Esophagus muscularis mucosa (tissue), 4 donors: Measurements from ENCODE around the gene DLGAP4.

Source experiments
- EP300 ChIP-seq: sonication (generic); formaldehyde crosslinking; IDR thresholded peaks from one replicate; pipeline ENCODE4 v1.6.1; 2017; ENCODE audit warnings: antibody characterized with exemption
- POLR2A ChIP-seq: fragments of 450-650 bp; IDR thresholded peaks from one replicate; pipeline ENCODE4 v1.6.1; 2017; ENCODE audit warnings: antibody characterized with exemption, moderate library complexity, mild to moderate bottlenecking, low read depth
- POLR2AphosphoS5 ChIP-seq, 2 donors: sonication (generic); formaldehyde crosslinking; IDR thresholded peaks; one replicate each; pipeline ENCODE4 v1.6.1; 2017; ENCODE audit warnings: antibody characterized with exemption in 2 of 2
- TF ChIP-seq, protein P1 (sequence below), 3 experiments: fragments of 200-600 bp in 2 of 3; fragments of 450-650 bp in 1 of 3; sonication (generic) in 2 of 3; IDR thresholded peaks; one replicate each; pipeline ENCODE4 v1.5.1; 2017 to 2019; ENCODE audit warnings: antibody characterized with exemption in 3 of 3, mild to moderate bottlenecking in 2 of 3, moderate library complexity in 1 of 3

DNA sequence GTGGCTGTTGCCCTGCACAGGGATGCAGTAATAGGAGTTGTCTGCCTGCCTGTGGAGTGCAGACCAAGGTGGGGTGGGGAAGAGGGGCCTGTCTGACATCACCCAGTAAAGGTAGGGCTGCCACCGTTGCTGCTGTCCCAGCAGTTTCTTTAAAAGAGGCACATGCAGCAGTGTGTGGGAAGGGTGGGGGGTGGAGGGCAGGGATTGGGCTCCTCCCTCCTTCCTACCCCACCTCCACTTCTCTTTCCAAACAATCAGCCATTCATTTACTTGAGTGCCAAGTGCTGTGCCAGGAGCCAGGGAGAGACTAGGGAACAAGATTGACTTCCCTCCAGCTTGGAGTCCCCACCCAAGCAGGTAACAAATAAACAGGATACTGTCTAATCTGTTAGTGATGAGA is 168.4 kb downstream of the DLGAP4 start:
- TF ChIP-seq, protein P1, sequence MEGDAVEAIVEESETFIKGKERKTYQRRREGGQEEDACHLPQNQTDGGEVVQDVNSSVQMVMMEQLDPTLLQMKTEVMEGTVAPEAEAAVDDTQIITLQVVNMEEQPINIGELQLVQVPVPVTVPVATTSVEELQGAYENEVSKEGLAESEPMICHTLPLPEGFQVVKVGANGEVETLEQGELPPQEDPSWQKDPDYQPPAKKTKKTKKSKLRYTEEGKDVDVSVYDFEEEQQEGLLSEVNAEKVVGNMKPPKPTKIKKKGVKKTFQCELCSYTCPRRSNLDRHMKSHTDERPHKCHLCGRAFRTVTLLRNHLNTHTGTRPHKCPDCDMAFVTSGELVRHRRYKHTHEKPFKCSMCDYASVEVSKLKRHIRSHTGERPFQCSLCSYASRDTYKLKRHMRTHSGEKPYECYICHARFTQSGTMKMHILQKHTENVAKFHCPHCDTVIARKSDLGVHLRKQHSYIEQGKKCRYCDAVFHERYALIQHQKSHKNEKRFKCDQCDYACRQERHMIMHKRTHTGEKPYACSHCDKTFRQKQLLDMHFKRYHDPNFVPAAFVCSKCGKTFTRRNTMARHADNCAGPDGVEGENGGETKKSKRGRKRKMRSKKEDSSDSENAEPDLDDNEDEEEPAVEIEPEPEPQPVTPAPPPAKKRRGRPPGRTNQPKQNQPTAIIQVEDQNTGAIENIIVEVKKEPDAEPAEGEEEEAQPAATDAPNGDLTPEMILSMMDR (IDR thresholded peaks at IDR 0.05): no peak
- TF ChIP-seq EP300 (no peak), POLR2AphosphoS5 (IDR thresholded peaks at IDR 0.05) (no peak), POLR2A (no peak)
